ENCODE results near the gene MYZAP. TPM values are rescaled to one million over a fixed set of nuclear protein-coding genes. Genes with fewer than 3 reads are reported as not detected.
A peak's percentile ranks its signal among the peaks of the same experiment; 100 is the strongest.

Gene MYZAP
- total RNA-seq, 1 experiment from 2014 or later = 6.0 TPM

DNA sequence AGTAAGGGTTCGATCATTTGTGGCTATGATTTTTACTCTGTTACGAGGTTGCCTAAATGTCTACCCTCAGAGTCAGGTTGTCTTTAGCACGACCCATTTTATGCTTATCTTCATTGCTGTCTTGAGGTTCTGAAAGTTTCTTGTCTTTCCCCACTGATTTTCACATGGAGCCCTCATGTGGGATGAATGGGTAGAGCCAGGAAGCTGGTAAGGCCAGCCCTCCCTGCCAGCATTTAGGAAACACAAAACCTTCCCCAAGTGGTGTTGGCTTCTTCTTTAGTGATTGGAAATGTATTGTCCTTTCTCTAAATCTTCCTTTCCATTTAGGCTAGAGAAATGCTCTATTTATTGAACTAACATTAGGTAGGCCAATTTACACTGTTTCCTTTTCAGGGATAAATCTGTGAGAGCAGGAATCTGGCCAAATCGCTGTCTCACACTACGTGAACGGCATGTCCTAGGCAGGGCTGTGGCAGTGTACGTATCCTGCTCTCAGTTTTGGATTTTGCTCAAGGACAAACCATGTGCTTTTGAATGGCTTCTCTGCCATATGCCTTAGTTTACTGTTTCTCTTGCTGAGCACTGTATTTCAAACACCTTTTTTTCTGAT, 43.7 kb downstream of the MYZAP start:
- no peaks in the 10 kb centered on the region for H4K20me1 ChIP-seq (ENCODE audit: low read length)
- no peaks in the 10 kb centered on the region for H3K9me2 ChIP-seq (replicated peaks; ENCODE audit: low read length)
- H3K4me1 ChIP-seq (ENCODE audit: insufficient read depth, low read length) = peaks cover 8% of the 10 kb centered on the region; the same call in 1 of the 2 replicates
- H3K27ac ChIP-seq (ENCODE audit: low read length) = no peak overlapping the region
- H3F3A ChIP-seq (ENCODE audit: low read length, unreplicated experiment) = no peaks in the 10 kb centered on the region
- peaks cover 3% of the 10 kb centered on the region; the same call in 1 of the 2 replicates for H3K36me3 ChIP-seq (ENCODE audit: low read depth, low read length)
- H2AFZ ChIP-seq (ENCODE audit: low read length) = no peak overlapping the region
- ATAC-seq = no peak
- no peak for TF ChIP-seq EZH2phosphoT487 (IDR thresholded peaks at IDR 0.05; ENCODE audit: borderline replicate concordance, low read length)
- TF ChIP-seq, protein P1, sequence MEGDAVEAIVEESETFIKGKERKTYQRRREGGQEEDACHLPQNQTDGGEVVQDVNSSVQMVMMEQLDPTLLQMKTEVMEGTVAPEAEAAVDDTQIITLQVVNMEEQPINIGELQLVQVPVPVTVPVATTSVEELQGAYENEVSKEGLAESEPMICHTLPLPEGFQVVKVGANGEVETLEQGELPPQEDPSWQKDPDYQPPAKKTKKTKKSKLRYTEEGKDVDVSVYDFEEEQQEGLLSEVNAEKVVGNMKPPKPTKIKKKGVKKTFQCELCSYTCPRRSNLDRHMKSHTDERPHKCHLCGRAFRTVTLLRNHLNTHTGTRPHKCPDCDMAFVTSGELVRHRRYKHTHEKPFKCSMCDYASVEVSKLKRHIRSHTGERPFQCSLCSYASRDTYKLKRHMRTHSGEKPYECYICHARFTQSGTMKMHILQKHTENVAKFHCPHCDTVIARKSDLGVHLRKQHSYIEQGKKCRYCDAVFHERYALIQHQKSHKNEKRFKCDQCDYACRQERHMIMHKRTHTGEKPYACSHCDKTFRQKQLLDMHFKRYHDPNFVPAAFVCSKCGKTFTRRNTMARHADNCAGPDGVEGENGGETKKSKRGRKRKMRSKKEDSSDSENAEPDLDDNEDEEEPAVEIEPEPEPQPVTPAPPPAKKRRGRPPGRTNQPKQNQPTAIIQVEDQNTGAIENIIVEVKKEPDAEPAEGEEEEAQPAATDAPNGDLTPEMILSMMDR (conservative IDR thresholded peaks at IDR 0.05; ENCODE audit: low read depth, low read length) = 0 out of 2 replicates have a peak, but pooled peaks have one; percentile 19
- DNase-seq = no peak
- intact Hi-C loops (cut with micrococcal nuclease) = no loop called here
- no peaks in the 10 kb centered on the region for H3K79me2 ChIP-seq (ENCODE audit: low read length)
- POLR2A ChIA-PET (ENCODE audit: unreplicated experiment) = interaction anchor here (0.7 kb wide), 1 partner anchor 34 kb away, joined by 3 read pairs; no protein-coding TSS in a partner anchor
- CTCF ChIA-PET = no interaction called here
- H3K4me3 ChIP-seq (ENCODE audit: low read length) = no peak overlapping the region
- H3K9me3 ChIP-seq (ENCODE audit: low read length) = no peaks in the 10 kb centered on the region
- H3K4me2 ChIP-seq (ENCODE audit: low read length) = no peak overlapping the region
- H3K27me3 ChIP-seq (ENCODE audit: low read length) = no peaks in the 10 kb centered on the region
- H3K9ac ChIP-seq (ENCODE audit: low read length) = no peak overlapping the region
- BruUV-seq (replicated peaks) = no TSS peak

DNA sequence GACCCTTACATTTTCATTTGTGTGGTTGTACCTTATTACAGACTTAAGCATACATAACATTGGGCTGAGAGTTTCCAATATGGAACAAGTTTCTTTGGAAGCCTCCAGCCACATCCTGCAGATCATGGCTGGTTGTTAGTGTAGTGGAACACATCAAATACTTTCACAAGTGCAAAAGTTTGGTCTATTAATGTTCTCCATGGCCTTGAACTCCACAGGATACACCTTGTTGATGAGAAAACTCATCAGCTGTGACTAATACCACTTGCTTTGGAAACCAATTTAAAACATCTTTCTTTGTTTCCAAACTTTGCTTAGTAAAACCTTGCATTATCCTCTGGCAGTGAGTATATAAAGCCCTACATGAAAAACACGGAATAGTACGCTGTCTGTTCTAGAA, 46.1 kb downstream of the MYZAP start:
- Histone ChIP-seq H3K9me2 (replicated peaks; ENCODE audit: low read length) (no peaks in the 10 kb centered on the region), H3K4me1 (ENCODE audit: insufficient read depth, low read length) (peaks cover 8% of the 10 kb centered on the region; the same call in 1 of the 2 replicates), H3K27me3 (ENCODE audit: low read length) (no peaks in the 10 kb centered on the region), H3K79me2 (ENCODE audit: low read length) (no peaks in the 10 kb centered on the region), H3K36me3 (ENCODE audit: low read depth, low read length) (peaks cover 3% of the 10 kb centered on the region; the same call in 1 of the 2 replicates), H2AFZ (ENCODE audit: low read length) (no peak overlapping the region), H3K4me3 (ENCODE audit: low read length) (no peak overlapping the region), H3K9me3 (ENCODE audit: low read length) (no peaks in the 10 kb centered on the region), H3K4me2 (ENCODE audit: low read length) (no peak overlapping the region), H3K9ac (ENCODE audit: low read length) (no peak overlapping the region), H3K27ac (ENCODE audit: low read length) (no peak overlapping the region), H4K20me1 (ENCODE audit: low read length) (no peaks in the 10 kb centered on the region), H3F3A (ENCODE audit: low read length, unreplicated experiment) (no peaks in the 10 kb centered on the region)
- BruUV-seq (replicated peaks) = no TSS peak
- DNase-seq = no peak
- ChIA-PET CTCF (no interaction called here), POLR2A (ENCODE audit: unreplicated experiment) (no interaction called here)
- TF ChIP-seq, protein P1 (conservative IDR thresholded peaks at IDR 0.05; ENCODE audit: low read depth, low read length) = no peak
- TF ChIP-seq EZH2phosphoT487 (IDR thresholded peaks at IDR 0.05; ENCODE audit: borderline replicate concordance, low read length) (no peak), EZH2 (IDR thresholded peaks at IDR 0.05; ENCODE audit: low read length, unreplicated experiment) (no peak)
- intact Hi-C loops (cut with micrococcal nuclease) = no loop called here
- no peak for ATAC-seq

DNA sequence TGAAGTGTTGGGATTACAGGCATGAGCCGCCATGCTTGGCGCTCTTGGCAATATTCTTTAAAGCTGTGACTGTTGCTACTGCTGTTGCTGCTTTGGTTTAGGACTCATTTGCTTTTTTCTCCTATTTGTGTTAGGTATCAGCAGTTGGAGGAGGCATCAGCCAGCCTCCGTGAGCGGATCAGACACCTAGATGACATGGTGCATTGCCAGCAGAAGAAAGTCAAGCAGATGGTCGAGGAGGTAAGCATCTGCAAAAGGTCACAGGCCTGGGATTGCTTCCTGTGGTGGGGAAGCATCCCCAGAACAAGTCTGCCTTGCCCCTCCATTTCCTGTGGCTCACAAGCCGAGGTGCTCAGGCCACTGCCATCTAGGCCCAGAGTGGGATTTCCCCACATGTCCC, 47.6 kb downstream of the MYZAP start:
- Histone ChIP-seq H4K20me1 (ENCODE audit: low read length) (no peaks in the 10 kb centered on the region), H3F3A (ENCODE audit: low read length, unreplicated experiment) (no peaks in the 10 kb centered on the region), H3K9me3 (ENCODE audit: low read length) (no peaks in the 10 kb centered on the region), H3K79me2 (ENCODE audit: low read length) (no peaks in the 10 kb centered on the region), H3K27ac (ENCODE audit: low read length) (no peak overlapping the region), H3K9me2 (replicated peaks; ENCODE audit: low read length) (no peaks in the 10 kb centered on the region), H3K9ac (ENCODE audit: low read length) (no peak overlapping the region), H3K36me3 (ENCODE audit: low read depth, low read length) (peaks cover 3% of the 10 kb centered on the region; the same call in 1 of the 2 replicates), H3K4me3 (ENCODE audit: low read length) (no peak overlapping the region), H3K4me1 (ENCODE audit: insufficient read depth, low read length) (peaks cover 8% of the 10 kb centered on the region; the same call in 1 of the 2 replicates), H3K4me2 (ENCODE audit: low read length) (no peak overlapping the region), H3K27me3 (ENCODE audit: low read length) (no peaks in the 10 kb centered on the region), H2AFZ (ENCODE audit: low read length) (no peak overlapping the region)
- CTCF ChIA-PET = interaction anchor here (0.6 kb wide), 1 partner anchor 93 kb away, joined by 4 read pairs; no protein-coding TSS in a partner anchor
- intact Hi-C loops (cut with micrococcal nuclease) = no loop called here
- TF ChIP-seq, protein P1 (conservative IDR thresholded peaks at IDR 0.05; ENCODE audit: low read depth, low read length) = no peak
- TF ChIP-seq EZH2 (IDR thresholded peaks at IDR 0.05; ENCODE audit: low read length, unreplicated experiment) (no peak), EZH2phosphoT487 (IDR thresholded peaks at IDR 0.05; ENCODE audit: borderline replicate concordance, low read length) (no peak)
- no TSS peak for BruUV-seq (replicated peaks)
- DNase-seq (no peak), ATAC-seq (no peak)
- POLR2A ChIA-PET (ENCODE audit: unreplicated experiment) = no interaction called here

Measured in PC-3 (cell line).